GM12892 (cell line): Measurements from ENCODE around the gene NFKB1.

Source experiments
- POLR2A ChIP-seq: IDR thresholded peaks from 2 replicates; pipeline ENCODE4 v1.6.1; 2011; ENCODE audit warnings: low read depth, low read length, control low read depth
- TAF1 ChIP-seq: IDR thresholded peaks from 2 replicates; pipeline ENCODE4 v1.6.1; 2011; ENCODE audit warnings: low read depth, mild to moderate bottlenecking, control low read depth, low read length, borderline replicate concordance

DNA sequence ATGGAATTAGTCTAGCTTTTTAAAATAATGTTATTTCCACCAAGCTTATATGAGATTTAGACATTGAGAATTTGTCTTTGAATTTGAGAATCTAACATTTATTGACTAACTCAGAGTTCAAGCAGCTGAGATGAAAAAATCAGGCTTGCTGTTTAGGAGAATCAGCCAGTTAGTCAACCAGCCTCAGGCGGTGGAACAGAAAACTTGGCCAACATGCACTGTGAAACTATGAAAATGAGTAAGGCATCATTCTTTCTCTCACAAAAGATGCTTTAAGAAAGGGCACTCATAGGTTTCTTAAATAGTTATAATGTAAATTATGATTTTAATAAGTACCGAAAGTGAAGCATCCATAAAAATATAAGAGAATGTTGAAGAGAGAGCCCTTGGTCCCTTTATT lies 84.2 kb downstream of the NFKB1 start:
- TF ChIP-seq TAF1 (no peak), POLR2A (no peak)
